ENCODE measurements around the gene C2orf81.

C2orf81 gene

DNA sequence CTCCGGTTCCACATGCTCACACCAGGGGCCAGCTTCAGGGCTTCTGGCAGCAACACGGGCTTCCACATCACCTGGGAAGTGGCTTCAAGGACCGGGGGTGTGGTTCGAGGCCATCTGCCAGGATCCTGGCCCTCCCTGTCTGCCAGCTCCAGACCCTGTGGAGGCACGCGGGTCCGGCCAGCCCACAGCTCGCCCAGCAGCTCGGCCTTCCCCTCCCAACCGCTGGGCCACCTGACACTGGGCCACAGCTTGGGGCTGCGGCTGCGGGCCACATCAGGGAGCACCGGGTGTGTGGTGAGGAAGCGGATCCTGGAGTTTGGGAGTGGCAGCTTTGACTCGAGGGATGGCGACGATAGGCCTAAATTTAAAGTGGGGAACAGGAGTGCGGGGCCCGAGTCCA lies 7.0 kb downstream of the C2orf81 start:
- in situ Hi-C loops (cut with HindIII; ENCODE audit: low sequenced_read_pairs): no loop called here
- DNase-seq (ENCODE audit: low read depth, low spot score): no peak
- H3K4me3 ChIP-seq (ENCODE audit: low read depth, low read length): peak overlapping the region; percentile 43
- TF ChIP-seq, protein P1, sequence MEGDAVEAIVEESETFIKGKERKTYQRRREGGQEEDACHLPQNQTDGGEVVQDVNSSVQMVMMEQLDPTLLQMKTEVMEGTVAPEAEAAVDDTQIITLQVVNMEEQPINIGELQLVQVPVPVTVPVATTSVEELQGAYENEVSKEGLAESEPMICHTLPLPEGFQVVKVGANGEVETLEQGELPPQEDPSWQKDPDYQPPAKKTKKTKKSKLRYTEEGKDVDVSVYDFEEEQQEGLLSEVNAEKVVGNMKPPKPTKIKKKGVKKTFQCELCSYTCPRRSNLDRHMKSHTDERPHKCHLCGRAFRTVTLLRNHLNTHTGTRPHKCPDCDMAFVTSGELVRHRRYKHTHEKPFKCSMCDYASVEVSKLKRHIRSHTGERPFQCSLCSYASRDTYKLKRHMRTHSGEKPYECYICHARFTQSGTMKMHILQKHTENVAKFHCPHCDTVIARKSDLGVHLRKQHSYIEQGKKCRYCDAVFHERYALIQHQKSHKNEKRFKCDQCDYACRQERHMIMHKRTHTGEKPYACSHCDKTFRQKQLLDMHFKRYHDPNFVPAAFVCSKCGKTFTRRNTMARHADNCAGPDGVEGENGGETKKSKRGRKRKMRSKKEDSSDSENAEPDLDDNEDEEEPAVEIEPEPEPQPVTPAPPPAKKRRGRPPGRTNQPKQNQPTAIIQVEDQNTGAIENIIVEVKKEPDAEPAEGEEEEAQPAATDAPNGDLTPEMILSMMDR (IDR thresholded peaks at IDR 0.05; ENCODE audit: low read depth, low read length): no peak

DNA sequence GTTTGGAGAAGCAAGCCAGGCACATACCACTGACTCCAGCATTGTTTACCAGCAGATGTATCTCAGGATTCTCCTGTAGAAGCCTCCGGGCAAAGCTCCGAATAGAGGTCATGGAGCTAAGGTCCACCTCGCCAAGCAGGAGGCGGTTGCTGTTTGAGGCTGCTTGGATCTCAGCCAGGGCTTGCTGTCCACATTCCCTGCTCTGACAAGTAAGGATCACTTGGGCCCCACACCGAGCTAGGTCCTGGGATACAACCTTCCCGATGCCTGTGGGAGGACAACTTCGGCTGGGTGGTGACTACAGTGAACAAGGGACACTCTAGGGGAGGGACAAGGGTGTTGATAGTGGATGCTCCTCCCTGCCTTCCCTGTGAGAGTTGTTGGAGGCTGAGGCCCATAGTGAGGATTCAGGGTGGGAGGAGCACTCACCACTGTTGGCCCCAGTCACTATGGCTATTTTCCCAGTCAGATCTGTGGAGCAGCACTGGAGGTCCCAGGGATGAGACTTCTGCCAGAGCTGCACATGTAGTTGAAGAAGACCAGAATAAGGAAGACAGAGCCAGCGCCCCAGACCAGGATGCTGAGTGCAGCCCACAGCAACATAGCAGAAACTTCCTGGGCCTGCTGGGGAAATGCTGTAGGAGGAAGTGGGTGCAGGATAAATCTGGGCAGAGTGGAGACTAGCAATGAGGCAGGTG lies 8.3 kb downstream of the C2orf81 start:
- no peak overlapping the region for H3K4me3 ChIP-seq (ENCODE audit: low read depth, low read length)
- TF ChIP-seq, protein P1 (IDR thresholded peaks at IDR 0.05; ENCODE audit: low read depth, low read length): no peak
- in situ Hi-C loops (cut with HindIII; ENCODE audit: low sequenced_read_pairs): no loop called here
- no peak for DNase-seq (ENCODE audit: low read depth, low spot score)

DNA sequence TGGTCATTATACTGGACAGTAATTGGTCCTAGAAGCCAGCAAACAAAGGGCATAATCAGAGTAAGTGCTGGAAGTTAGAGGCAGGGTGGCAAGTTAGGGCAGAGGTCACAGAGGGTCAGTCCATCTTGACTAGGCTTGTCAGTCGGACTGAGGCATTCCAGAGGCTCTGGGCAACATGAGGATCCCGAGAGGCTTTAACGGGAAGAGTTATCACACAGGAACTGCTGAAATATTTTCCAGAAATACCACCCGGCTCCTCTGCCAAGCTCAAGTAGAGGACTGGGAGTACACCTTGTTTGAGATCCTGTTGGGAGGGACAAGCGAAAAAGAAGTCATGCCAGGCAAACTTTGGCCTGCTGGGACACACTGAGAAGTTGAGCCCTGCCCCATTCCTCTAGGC lies 13.7 kb downstream of the C2orf81 start:
- in situ Hi-C loops (cut with HindIII; ENCODE audit: low sequenced_read_pairs): no loop called here
- H3K4me3 ChIP-seq (ENCODE audit: low read depth, low read length): no peak overlapping the region
- TF ChIP-seq, protein P1 (IDR thresholded peaks at IDR 0.05; ENCODE audit: low read depth, low read length): no peak
- DNase-seq (ENCODE audit: low read depth, low spot score): no peak

DNA sequence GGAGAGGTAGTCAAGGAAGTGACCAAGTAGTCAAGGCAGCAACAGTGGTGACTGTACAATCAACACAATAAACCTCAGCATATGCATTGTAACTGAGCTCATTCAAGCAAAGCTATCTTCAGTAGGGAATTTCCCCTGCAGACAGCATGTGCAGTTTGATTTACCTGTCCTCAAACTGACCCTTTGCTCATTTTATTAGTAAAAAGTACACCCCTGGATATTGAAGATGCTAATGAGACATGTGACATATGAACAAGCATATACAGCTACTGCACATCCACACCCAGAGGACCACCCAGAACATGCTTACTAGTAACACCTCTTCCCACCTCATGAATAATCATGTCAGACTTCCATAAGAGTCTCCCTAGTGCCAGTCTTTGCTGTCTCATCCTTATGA lies 15.4 kb downstream of the C2orf81 start:
- no peak overlapping the region for H3K4me3 ChIP-seq (ENCODE audit: low read depth, low read length)
- TF ChIP-seq, protein P1 (IDR thresholded peaks at IDR 0.05; ENCODE audit: low read depth, low read length): no peak
- no peak for DNase-seq (ENCODE audit: low read depth, low spot score)
- in situ Hi-C loops (cut with HindIII; ENCODE audit: low sequenced_read_pairs): no loop called here

DNA sequence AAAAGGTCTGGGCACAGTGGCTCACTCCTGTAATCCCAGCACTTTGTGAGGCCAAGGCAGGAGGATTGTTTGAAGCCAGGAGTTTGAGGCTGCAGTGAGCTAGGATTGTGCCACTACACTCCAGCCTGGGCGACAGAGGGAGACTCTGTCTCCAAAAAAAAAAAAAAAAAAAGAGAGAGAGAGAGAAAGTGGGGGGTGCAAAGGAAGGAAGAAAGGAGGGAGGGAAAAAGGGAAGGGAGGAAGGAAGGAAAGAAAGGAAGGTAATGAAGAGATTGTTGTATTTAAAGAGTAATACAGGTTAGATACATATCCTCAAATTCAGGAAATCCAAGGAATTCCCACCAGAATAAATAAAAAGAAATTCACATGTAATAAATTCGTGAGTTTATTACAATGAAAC lies 19.5 kb downstream of the C2orf81 start:
- TF ChIP-seq, protein P1 (IDR thresholded peaks at IDR 0.05; ENCODE audit: low read depth, low read length): no peak
- DNase-seq (ENCODE audit: low read depth, low spot score): no peak
- in situ Hi-C loops (cut with HindIII; ENCODE audit: low sequenced_read_pairs): no loop called here
- H3K4me3 ChIP-seq (ENCODE audit: low read depth, low read length): no peak overlapping the region

DNA sequence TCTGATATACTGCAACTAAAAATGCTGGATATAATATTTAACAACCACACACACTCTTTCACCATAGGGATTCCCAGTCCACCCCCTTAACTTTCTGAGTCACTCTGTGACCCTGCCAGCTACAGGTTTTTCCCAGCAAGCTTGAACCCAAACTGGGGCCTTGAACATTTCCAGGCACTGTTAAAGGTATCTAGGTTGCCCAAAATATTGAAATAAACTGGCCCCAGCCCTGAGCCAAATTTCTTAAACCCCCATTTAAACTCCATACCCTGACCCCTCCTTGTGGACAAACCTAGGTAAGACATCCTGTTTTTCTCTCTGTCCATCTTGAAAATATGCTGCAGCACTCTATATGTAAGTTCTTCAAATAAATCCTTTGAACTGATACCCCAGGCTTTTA lies 21.6 kb downstream of the C2orf81 start:
- TF ChIP-seq, protein P1 (IDR thresholded peaks at IDR 0.05; ENCODE audit: low read depth, low read length): peak; percentile 56
- in situ Hi-C loops (cut with HindIII; ENCODE audit: low sequenced_read_pairs): no loop called here
- H3K4me3 ChIP-seq (ENCODE audit: low read depth, low read length): no peak overlapping the region
- DNase-seq (ENCODE audit: low read depth, low spot score): peak; percentile 34
